Mammary epithelial cell (primary cell): Measurements from ENCODE around the gene PXDC1.

Source experiments
- CTCF ChIP-seq, 2 donors: IDR thresholded peaks in 1 of 2; conservative IDR thresholded peaks in 1 of 2; 2 replicates each; pipeline ENCODE4 v1.5.1; 2011 to 2012; ENCODE audit warnings: inconsistent platforms in 2 of 2, low read length in 2 of 2, mild to moderate bottlenecking in 2 of 2, control low read depth in 1 of 2, low read depth in 1 of 2; ENCODE audit not compliant: insufficient read depth in 1 of 2; ENCODE audit errors: extremely low read depth in 1 of 2
- EZH2 ChIP-seq: IDR thresholded peaks from 2 replicates; pipeline ENCODE4 v1.6.1; 2012; ENCODE audit warnings: low read length, inconsistent platforms, borderline replicate concordance

GRCh38 chr6:3721810-3722621 lies 29.5 kb downstream of the PXDC1 start:
- TF ChIP-seq CTCF (conservative IDR thresholded peaks at IDR 0.05 in 1 of 2, IDR thresholded peaks at IDR 0.05 in 1 of 2; ENCODE audit: extremely low read depth in 1 of 2, insufficient read depth in 1 of 2, low read depth in 1 of 2, low read length in 2 of 2): no peak
- TF ChIP-seq EZH2: no peak
